ENCODE data around the gene REXO5.

DNA sequence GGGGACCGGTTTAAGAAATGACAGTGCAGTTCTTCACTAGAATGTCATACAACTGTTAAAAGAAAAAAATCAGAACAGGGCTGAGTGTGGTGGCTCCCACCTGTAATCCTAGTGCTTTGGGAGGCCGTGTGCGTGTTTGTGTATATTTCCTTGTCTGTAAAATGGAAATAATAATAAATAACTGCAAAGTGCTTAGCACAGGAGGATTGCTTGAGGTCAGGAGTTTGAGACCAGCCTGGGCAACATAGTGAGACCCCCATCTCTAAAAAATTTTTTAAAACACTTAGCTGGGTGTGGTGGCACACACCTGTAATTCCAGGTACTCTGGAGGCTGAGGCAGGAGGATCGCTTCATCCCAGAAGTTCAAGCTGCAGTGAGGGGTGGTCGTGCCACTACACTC, 40.0 kb upstream of the REXO5 start:
- TF ChIP-seq, protein P1, sequence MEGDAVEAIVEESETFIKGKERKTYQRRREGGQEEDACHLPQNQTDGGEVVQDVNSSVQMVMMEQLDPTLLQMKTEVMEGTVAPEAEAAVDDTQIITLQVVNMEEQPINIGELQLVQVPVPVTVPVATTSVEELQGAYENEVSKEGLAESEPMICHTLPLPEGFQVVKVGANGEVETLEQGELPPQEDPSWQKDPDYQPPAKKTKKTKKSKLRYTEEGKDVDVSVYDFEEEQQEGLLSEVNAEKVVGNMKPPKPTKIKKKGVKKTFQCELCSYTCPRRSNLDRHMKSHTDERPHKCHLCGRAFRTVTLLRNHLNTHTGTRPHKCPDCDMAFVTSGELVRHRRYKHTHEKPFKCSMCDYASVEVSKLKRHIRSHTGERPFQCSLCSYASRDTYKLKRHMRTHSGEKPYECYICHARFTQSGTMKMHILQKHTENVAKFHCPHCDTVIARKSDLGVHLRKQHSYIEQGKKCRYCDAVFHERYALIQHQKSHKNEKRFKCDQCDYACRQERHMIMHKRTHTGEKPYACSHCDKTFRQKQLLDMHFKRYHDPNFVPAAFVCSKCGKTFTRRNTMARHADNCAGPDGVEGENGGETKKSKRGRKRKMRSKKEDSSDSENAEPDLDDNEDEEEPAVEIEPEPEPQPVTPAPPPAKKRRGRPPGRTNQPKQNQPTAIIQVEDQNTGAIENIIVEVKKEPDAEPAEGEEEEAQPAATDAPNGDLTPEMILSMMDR (conservative IDR thresholded peaks at IDR 0.05; ENCODE audit: low read depth, low read length), result no peak
- TF ChIP-seq EZH2 (IDR thresholded peaks at IDR 0.05; ENCODE audit: low read length, unreplicated experiment), result no peak
- TF ChIP-seq EZH2phosphoT487 (IDR thresholded peaks at IDR 0.05; ENCODE audit: borderline replicate concordance, low read length), result no peak
